ENCODE results near the gene ETV4.

Gene ETV4

DNA sequence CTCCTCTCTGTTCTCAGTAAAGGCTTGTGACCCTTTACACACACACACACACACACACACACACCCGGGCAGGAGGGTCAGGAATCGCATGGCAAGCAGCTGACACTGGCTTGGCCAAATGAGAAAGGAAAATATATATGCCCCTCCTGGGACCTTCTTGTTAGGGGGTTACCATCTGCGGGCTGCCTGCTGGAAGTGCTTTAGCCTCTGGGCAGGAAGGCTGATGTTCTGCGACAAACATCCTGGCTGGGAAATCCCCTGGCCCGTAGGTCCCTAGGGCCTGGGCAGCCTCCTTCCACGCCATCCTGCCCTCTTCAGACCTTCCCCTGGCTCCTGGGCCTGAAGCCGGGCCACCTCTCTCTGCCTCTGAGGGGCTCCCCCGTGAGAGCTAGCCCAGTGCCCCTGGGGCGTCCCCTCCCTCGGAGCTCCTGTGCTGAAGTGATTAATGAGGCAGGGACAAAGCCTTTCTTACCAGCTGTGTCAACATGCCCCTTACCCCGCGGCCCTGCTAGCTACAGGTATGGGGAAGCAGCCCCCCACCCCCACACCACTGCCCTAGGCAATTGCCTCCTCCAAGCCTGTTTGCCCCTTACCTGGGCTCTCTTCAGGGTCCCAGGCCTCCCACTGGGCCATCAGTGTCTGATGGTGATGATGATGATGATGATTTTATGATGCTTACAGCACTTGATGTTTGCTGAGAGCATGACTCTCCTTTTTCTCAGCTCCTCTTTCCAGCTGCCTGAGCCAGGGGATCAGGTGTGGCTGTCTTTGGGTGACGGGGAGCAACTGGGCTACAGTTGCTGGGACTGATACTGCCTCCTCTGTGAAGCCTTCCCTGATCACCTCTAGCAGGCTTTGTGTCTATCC lies 32.8 kb upstream of the ETV4 start:
- H3K27me3 ChIP-seq (ENCODE audit: insufficient read depth, low read length, poor library complexity, severe bottlenecking) = no peaks in the 10 kb centered on the region
- H4K20me1 ChIP-seq (ENCODE audit: insufficient read depth, low read length, poor library complexity, severe bottlenecking) = no peaks in the 10 kb centered on the region
- no peak overlapping the region for H2AFZ ChIP-seq (ENCODE audit: low read length)
- peaks cover 2% of the 10 kb centered on the region for H3K4me1 ChIP-seq (ENCODE audit: insufficient read depth, low read length, poor library complexity, severe bottlenecking)
- H3K9me3 ChIP-seq (ENCODE audit: insufficient read depth, low read depth, low read length) = no peaks in the 10 kb centered on the region
- no peak overlapping the region for H3K9ac ChIP-seq (ENCODE audit: low read depth, low read length, poor library complexity, severe bottlenecking)
- H3F3A ChIP-seq (ENCODE audit: low read depth) = no peaks in the 10 kb centered on the region
- H3K79me2 ChIP-seq (ENCODE audit: insufficient read depth, low read length) = no peaks in the 10 kb centered on the region
- no peak overlapping the region for H3K4me3 ChIP-seq (ENCODE audit: low read length, poor library complexity, severe bottlenecking)
- H3K9me2 ChIP-seq (replicated peaks; ENCODE audit: low read depth, low read length) = no peaks in the 10 kb centered on the region
- H3K4me2 ChIP-seq (ENCODE audit: low read depth, low read length, poor library complexity, severe bottlenecking) = no peak overlapping the region
- TF ChIP-seq CTCF (conservative IDR thresholded peaks at IDR 0.05; ENCODE audit: low read length) = no peak
- H3K36me3 ChIP-seq (ENCODE audit: insufficient read depth, low read length) = no peaks in the 10 kb centered on the region

DNA sequence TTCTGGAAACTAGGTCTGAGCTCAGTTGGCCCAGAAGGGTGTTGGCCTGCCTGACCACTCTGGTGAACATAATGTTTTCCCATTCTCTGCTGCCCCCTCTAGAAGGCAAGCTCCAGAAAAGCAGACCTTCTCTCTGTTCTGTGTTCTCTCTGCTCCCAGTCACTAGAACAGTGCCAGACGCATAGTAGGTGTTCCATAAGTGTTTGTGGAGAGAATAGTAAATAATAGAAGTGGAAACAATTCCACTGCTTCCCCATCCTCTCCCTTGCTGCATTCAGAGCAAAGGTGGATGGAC lies 32.2 kb upstream of the ETV4 start:
- Histone ChIP-seq H3K9me3 (ENCODE audit: insufficient read depth, low read depth, low read length) (no peaks in the 10 kb centered on the region), H3K4me1 (ENCODE audit: insufficient read depth, low read length, poor library complexity, severe bottlenecking) (peaks cover 2% of the 10 kb centered on the region), H4K20me1 (ENCODE audit: insufficient read depth, low read length, poor library complexity, severe bottlenecking) (no peaks in the 10 kb centered on the region), H3K9ac (ENCODE audit: low read depth, low read length, poor library complexity, severe bottlenecking) (no peak overlapping the region), H2AFZ (ENCODE audit: low read length) (no peak overlapping the region), H3K9me2 (replicated peaks; ENCODE audit: low read depth, low read length) (no peaks in the 10 kb centered on the region), H3K27me3 (ENCODE audit: insufficient read depth, low read length, poor library complexity, severe bottlenecking) (no peaks in the 10 kb centered on the region), H3K36me3 (ENCODE audit: insufficient read depth, low read length) (no peaks in the 10 kb centered on the region), H3K4me2 (ENCODE audit: low read depth, low read length, poor library complexity, severe bottlenecking) (no peak overlapping the region), H3K4me3 (ENCODE audit: low read length, poor library complexity, severe bottlenecking) (no peak overlapping the region), H3K79me2 (ENCODE audit: insufficient read depth, low read length) (no peaks in the 10 kb centered on the region), H3F3A (ENCODE audit: low read depth) (no peaks in the 10 kb centered on the region)
- TF ChIP-seq CTCF (conservative IDR thresholded peaks at IDR 0.05; ENCODE audit: low read length) (no peak), EZH2phosphoT487 (IDR thresholded peaks at IDR 0.05; ENCODE audit: borderline replicate concordance) (no peak)

GRCh38 chr17:43577664-43578403 lies 31.7 kb upstream of the ETV4 start:
- Histone ChIP-seq H3K36me3 (ENCODE audit: insufficient read depth, low read length) (no peaks in the 10 kb centered on the region), H3K79me2 (ENCODE audit: insufficient read depth, low read length) (no peaks in the 10 kb centered on the region), H3K9ac (ENCODE audit: low read depth, low read length, poor library complexity, severe bottlenecking) (no peak overlapping the region), H3K4me2 (ENCODE audit: low read depth, low read length, poor library complexity, severe bottlenecking) (no peak overlapping the region), H3K9me2 (replicated peaks; ENCODE audit: low read depth, low read length) (no peaks in the 10 kb centered on the region), H3K9me3 (ENCODE audit: insufficient read depth, low read depth, low read length) (no peaks in the 10 kb centered on the region), H4K20me1 (ENCODE audit: insufficient read depth, low read length, poor library complexity, severe bottlenecking) (no peaks in the 10 kb centered on the region), H3K4me3 (ENCODE audit: low read length, poor library complexity, severe bottlenecking) (no peak overlapping the region), H3K4me1 (ENCODE audit: insufficient read depth, low read length, poor library complexity, severe bottlenecking) (peaks cover 2% of the 10 kb centered on the region), H2AFZ (ENCODE audit: low read length) (no peak overlapping the region), H3K27me3 (ENCODE audit: insufficient read depth, low read length, poor library complexity, severe bottlenecking) (no peaks in the 10 kb centered on the region), H3F3A (ENCODE audit: low read depth) (no peaks in the 10 kb centered on the region)
- no peak for TF ChIP-seq CTCF (conservative IDR thresholded peaks at IDR 0.05; ENCODE audit: low read length)
- no peak for TF ChIP-seq EZH2phosphoT487 (IDR thresholded peaks at IDR 0.05; ENCODE audit: borderline replicate concordance)
